ENCODE measurements around the gene TUB. TPM values are rescaled to one million over a fixed set of nuclear protein-coding genes. Genes with fewer than 3 reads are reported as not detected.

The TUB gene
- polyA plus RNA-seq, 1 donor (not counting 4 experiments of a cell fraction or from before 2014, with no cell fraction given): 0.84 TPM

- no peak for FAIRE-seq
These were observed 48.9 kb upstream of the TUB start for GRCh38 chr11:8032122-8032521.

DNA sequence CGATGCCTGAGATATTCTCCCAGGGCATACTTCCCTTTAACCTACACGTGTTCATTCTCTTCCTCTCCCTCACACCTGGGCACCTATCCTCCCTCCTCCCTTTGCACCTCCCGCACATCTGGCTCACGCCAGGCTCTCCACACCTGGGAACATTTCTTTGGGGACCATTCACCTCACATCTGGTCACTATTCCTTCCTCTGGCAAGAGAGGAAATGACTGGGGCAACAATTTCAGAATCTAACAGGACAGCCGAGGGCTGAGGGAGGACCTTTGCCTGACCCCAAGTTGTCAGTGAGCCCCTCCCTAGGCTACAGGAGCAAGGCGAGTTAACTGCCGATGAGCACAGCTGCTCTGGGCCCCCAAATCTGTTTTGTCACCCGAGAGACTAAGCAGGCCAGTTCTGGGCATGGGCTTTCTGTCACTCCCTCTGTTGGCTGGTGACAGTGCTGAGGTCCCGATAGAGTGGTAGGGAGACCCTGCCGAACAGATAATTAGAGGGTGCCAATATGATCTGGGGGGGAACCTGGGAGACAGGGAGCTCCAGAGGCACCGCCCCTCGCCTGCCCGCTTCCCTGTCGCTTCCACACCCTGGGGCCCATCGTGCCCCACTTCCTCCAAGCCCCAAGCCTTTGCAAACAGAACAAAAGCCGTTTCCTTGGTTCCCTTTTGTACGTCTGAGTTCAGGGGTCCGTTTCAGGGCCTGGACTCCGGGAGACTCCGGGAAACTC is 48.3 kb upstream of the TUB start:
- Histone ChIP-seq H3K4me1 (ENCODE audit: control insufficient read depth, extremely low read depth, insufficient read depth, low read length) (peaks cover 2% of the 10 kb centered on the region), H2AFZ (ENCODE audit: control insufficient read depth, low read length) (peak overlapping the region; percentile 47), H4K20me1 (ENCODE audit: control insufficient read depth, extremely low read depth, insufficient read depth, low read length) (no peaks in the 10 kb centered on the region), H3K9me1 (ENCODE audit: control insufficient read depth, extremely low read depth, insufficient read depth, low read length) (no peaks in the 10 kb centered on the region), H3K27ac (ENCODE audit: control insufficient read depth, insufficient read depth, low read length) (no peak overlapping the region), H3K4me2 (ENCODE audit: control insufficient read depth, extremely low read depth, insufficient read depth, low read depth, low read length) (peak overlapping the region; percentile 25), H3K9me3 (ENCODE audit: control insufficient read depth, low read depth, low read length) (no peaks in the 10 kb centered on the region), H3K4me3 (ENCODE audit: control insufficient read depth in 2 of 3, extremely low read depth in 1 of 3, insufficient read depth in 2 of 3, low read depth in 1 of 3, low read length in 3 of 3) (no peak overlapping the region), H3K79me2 (ENCODE audit: control insufficient read depth, insufficient read depth, low read length) (no peaks in the 10 kb centered on the region), H3K27me3 (ENCODE audit: control insufficient read depth, extremely low read depth, insufficient read depth, low read length) (peaks cover 9% of the 10 kb centered on the region), H3K9ac (ENCODE audit: control insufficient read depth, extremely low read depth, insufficient read depth, low read length) (peak overlapping the region; percentile 18), H3K36me3 (ENCODE audit: control insufficient read depth in 2 of 2, extremely low read depth in 1 of 2, insufficient read depth in 2 of 2, low read length in 2 of 2) (no peaks in the 10 kb centered on the region)
- TF ChIP-seq EZH2 (IDR thresholded peaks at IDR 0.05; ENCODE audit: low read length) (no peak), CTCF (optimal IDR thresholded peaks at IDR 0.05 in 1 of 3, IDR thresholded peaks at IDR 0.05 in 1 of 3, conservative IDR thresholded peaks at IDR 0.05 in 1 of 3; ENCODE audit: extremely low read depth in 1 of 3, insufficient read depth in 2 of 3, low read length in 3 of 3) (no peak)
- DNase-seq (ENCODE audit: low read depth, low spot score) (no peak), FAIRE-seq (no peak)
- dilution Hi-C loops (cut with MboI; ENCODE audit: extremely low pct_ligation_motif_present, low sequenced_read_pairs): no loop called here

More at GRCh38 chr11:8032122-8032521, 48.9 kb upstream of the TUB start:
- dilution Hi-C loops (cut with MboI; ENCODE audit: extremely low pct_ligation_motif_present, low sequenced_read_pairs): no loop called here
- no peak overlapping the region for H3K27ac ChIP-seq (ENCODE audit: control insufficient read depth, insufficient read depth, low read length)
- no peak overlapping the region for H3K4me3 ChIP-seq (ENCODE audit: control insufficient read depth in 2 of 3, extremely low read depth in 1 of 3, insufficient read depth in 2 of 3, low read depth in 1 of 3, low read length in 3 of 3)
- H3K36me3 ChIP-seq (ENCODE audit: control insufficient read depth in 2 of 2, extremely low read depth in 1 of 2, insufficient read depth in 2 of 2, low read length in 2 of 2): no peaks in the 10 kb centered on the region
- no peak for TF ChIP-seq EZH2 (IDR thresholded peaks at IDR 0.05; ENCODE audit: low read length)
- no peak for TF ChIP-seq CTCF (optimal IDR thresholded peaks at IDR 0.05 in 1 of 3, IDR thresholded peaks at IDR 0.05 in 1 of 3, conservative IDR thresholded peaks at IDR 0.05 in 1 of 3; ENCODE audit: extremely low read depth in 1 of 3, insufficient read depth in 2 of 3, low read length in 3 of 3)
- H3K9ac ChIP-seq (ENCODE audit: control insufficient read depth, extremely low read depth, insufficient read depth, low read length): no peak overlapping the region
- H3K4me2 ChIP-seq (ENCODE audit: control insufficient read depth, extremely low read depth, insufficient read depth, low read depth, low read length): no peak overlapping the region
- H4K20me1 ChIP-seq (ENCODE audit: control insufficient read depth, extremely low read depth, insufficient read depth, low read length): no peaks in the 10 kb centered on the region
- no peaks in the 10 kb centered on the region for H3K9me1 ChIP-seq (ENCODE audit: control insufficient read depth, extremely low read depth, insufficient read depth, low read length)
- no peak for DNase-seq (ENCODE audit: low read depth, low spot score)
- no peaks in the 10 kb centered on the region for H3K9me3 ChIP-seq (ENCODE audit: control insufficient read depth, low read depth, low read length)
- H2AFZ ChIP-seq (ENCODE audit: control insufficient read depth, low read length): no peak overlapping the region
- H3K79me2 ChIP-seq (ENCODE audit: control insufficient read depth, insufficient read depth, low read length): no peaks in the 10 kb centered on the region
- peaks cover 5% of the 10 kb centered on the region for H3K27me3 ChIP-seq (ENCODE audit: control insufficient read depth, extremely low read depth, insufficient read depth, low read length)
- H3K4me1 ChIP-seq (ENCODE audit: control insufficient read depth, extremely low read depth, insufficient read depth, low read length): peaks cover 2% of the 10 kb centered on the region

All from keratinocyte (primary cell).